Measurements from ENCODE around the gene RAB28. TPM values are rescaled to one million over a fixed set of nuclear protein-coding genes. Genes with fewer than 3 reads are reported as not detected.

Gene RAB28
- total RNA-seq, 1 donor from 2014 or later = 11.9 TPM

DNA sequence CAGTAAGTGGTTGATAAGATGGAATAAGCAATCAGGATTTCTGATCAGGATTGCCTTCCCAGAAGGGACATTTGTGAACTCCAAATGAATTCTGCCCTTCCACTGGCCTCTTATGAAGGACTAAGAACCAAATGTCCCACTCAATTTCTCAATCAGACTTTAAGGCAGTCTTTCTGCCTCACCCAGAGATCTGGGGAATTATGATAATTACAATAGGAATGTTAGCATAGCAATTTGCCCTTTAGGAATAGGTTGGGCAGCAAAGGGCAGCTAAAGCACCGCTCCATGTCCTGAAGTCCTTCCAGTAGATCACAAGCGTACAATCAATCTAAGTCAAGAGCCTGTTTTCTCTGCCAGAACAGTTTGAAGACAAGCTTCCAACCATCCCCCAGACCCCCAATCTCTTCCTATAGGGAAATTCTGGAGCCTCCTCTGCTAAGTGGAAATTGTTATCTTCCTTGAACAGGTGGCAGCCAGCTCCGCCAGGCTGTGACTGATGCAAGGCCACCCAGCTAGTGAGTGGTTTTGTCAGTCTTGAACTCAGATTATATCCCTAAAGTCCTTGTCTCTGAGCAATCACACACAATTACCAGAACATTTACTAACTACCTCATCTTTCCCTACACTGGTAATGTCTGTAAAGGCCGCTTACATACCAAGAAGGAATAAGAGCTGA, 41.6 kb upstream of the RAB28 start:
- Histone ChIP-seq H3K9me3 (ENCODE audit: insufficient read depth, low read depth, low read length) (peaks cover 12% of the 10 kb centered on the region), H4K20me1 (ENCODE audit: insufficient read depth, low read length) (no peaks in the 10 kb centered on the region), H3K36me3 (ENCODE audit: insufficient read depth, low read length) (no peaks in the 10 kb centered on the region), H3K27me3 (ENCODE audit: insufficient read depth, low read length) (peaks cover 96% of the 10 kb centered on the region), H3K4me3 (ENCODE audit: insufficient read depth, low read depth, low read length) (no peak overlapping the region), H3K4me1 (ENCODE audit: insufficient read depth, low read length) (peaks cover 7% of the 10 kb centered on the region), H3K4me2 (ENCODE audit: low read length) (no peak overlapping the region), H3K27ac (ENCODE audit: low read depth, low read length) (no peak overlapping the region), H3K9ac (ENCODE audit: low read length) (no peak overlapping the region), H3K79me2 (ENCODE audit: insufficient read depth, low read length) (no peaks in the 10 kb centered on the region), H2AFZ (ENCODE audit: low read depth, low read length) (no peak overlapping the region)
- Mint-ChIP-seq H3K4me3 (ENCODE audit: unreplicated experiment) (no peak overlapping the region), H3K27ac (ENCODE audit: unreplicated experiment) (no peak overlapping the region), H3K9me3 (ENCODE audit: unreplicated experiment) (peaks cover 6% of the 10 kb centered on the region), H3K36me3 (ENCODE audit: low read depth, unreplicated experiment) (no peaks in the 10 kb centered on the region), H3K27me3 (ENCODE audit: low read depth, unreplicated experiment) (peaks cover 9% of the 10 kb centered on the region), H3K4me1 (ENCODE audit: low read depth, unreplicated experiment) (no peaks in the 10 kb centered on the region)
- FAIRE-seq (no peak), DNase-seq (ENCODE audit: low read depth) (no peak)
- no peak for TF ChIP-seq EZH2 (IDR thresholded peaks at IDR 0.05; ENCODE audit: insufficient read depth, low read length)
- TF ChIP-seq, protein P1, sequence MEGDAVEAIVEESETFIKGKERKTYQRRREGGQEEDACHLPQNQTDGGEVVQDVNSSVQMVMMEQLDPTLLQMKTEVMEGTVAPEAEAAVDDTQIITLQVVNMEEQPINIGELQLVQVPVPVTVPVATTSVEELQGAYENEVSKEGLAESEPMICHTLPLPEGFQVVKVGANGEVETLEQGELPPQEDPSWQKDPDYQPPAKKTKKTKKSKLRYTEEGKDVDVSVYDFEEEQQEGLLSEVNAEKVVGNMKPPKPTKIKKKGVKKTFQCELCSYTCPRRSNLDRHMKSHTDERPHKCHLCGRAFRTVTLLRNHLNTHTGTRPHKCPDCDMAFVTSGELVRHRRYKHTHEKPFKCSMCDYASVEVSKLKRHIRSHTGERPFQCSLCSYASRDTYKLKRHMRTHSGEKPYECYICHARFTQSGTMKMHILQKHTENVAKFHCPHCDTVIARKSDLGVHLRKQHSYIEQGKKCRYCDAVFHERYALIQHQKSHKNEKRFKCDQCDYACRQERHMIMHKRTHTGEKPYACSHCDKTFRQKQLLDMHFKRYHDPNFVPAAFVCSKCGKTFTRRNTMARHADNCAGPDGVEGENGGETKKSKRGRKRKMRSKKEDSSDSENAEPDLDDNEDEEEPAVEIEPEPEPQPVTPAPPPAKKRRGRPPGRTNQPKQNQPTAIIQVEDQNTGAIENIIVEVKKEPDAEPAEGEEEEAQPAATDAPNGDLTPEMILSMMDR (IDR thresholded peaks at IDR 0.05; ENCODE audit: insufficient read depth, low read depth, low read length) = no peak

- no peak overlapping the region for H3K27ac Mint-ChIP-seq (ENCODE audit: unreplicated experiment)
- Histone ChIP-seq H3K36me3 (ENCODE audit: insufficient read depth, low read length) (no peaks in the 10 kb centered on the region), H3K9me3 (ENCODE audit: insufficient read depth, low read depth, low read length) (peaks cover 12% of the 10 kb centered on the region), H3K9ac (ENCODE audit: low read length) (no peak overlapping the region), H4K20me1 (ENCODE audit: insufficient read depth, low read length) (no peaks in the 10 kb centered on the region), H3K4me3 (ENCODE audit: insufficient read depth, low read depth, low read length) (peak overlapping the region; percentile 2), H3K27me3 (ENCODE audit: insufficient read depth, low read length) (peaks cover 89% of the 10 kb centered on the region), H3K27ac (ENCODE audit: low read depth, low read length) (no peak overlapping the region), H3K79me2 (ENCODE audit: insufficient read depth, low read length) (no peaks in the 10 kb centered on the region), H2AFZ (ENCODE audit: low read depth, low read length) (peak overlapping the region; percentile 64), H3K4me2 (ENCODE audit: low read length) (peak overlapping the region; percentile 73), H3K4me1 (ENCODE audit: insufficient read depth, low read length) (peaks cover 7% of the 10 kb centered on the region)
- no peak overlapping the region for H3K4me3 Mint-ChIP-seq (ENCODE audit: unreplicated experiment)
- peak; percentile 56 for TF ChIP-seq EZH2 (IDR thresholded peaks at IDR 0.05; ENCODE audit: insufficient read depth, low read length)
- TF ChIP-seq, protein P1 (IDR thresholded peaks at IDR 0.05; ENCODE audit: insufficient read depth, low read depth, low read length) = no peak
- no peaks in the 10 kb centered on the region for H3K36me3 Mint-ChIP-seq (ENCODE audit: low read depth, unreplicated experiment)
- DNase-seq (ENCODE audit: low read depth) (peak; percentile 58), FAIRE-seq (no peak)
- H3K27me3 Mint-ChIP-seq (ENCODE audit: low read depth, unreplicated experiment) = peaks cover 9% of the 10 kb centered on the region
- peaks cover 6% of the 10 kb centered on the region for H3K9me3 Mint-ChIP-seq (ENCODE audit: unreplicated experiment)
- no peaks in the 10 kb centered on the region for H3K4me1 Mint-ChIP-seq (ENCODE audit: low read depth, unreplicated experiment)
These were observed 40.5 kb upstream of the RAB28 start for GRCh38 chr4:13524504-13525243.
